Measurements from ENCODE around the gene KCNH1. TPM values are rescaled to one million over a fixed set of nuclear protein-coding genes. Genes with fewer than 3 reads are reported as not detected.

Gene KCNH1
- total RNA-seq, 2 donors from 2014 or later: 0.68 to 1.2 TPM

- Histone ChIP-seq H3K4me3 (no peak overlapping the region), H3K9me3 (no peaks in the 10 kb centered on the region), H3K27me3 (replicated peaks; ENCODE audit: insufficient read depth) (no peaks in the 10 kb centered on the region), H3K27ac (no peak overlapping the region), H3K36me3 (no peaks in the 10 kb centered on the region), H3K4me1 (replicated peaks) (no peaks in the 10 kb centered on the region)
- DNase-seq (ENCODE audit: low spot score): no peak
- WGBS: 65% methylated on average over 4 of the region's 4 CpGs
- TF ChIP-seq POLR2A (IDR thresholded peaks at IDR 0.05) (no peak), POLR2AphosphoS5 (IDR thresholded peaks at IDR 0.05) (no peak), CTCF (IDR thresholded peaks at IDR 0.05) (no peak)
- intact Hi-C loops (cut with DNase I): no loop called here
Observed at GRCh38 chr1:211127166-211127565, 6.8 kb downstream of the KCNH1 start.

- Histone ChIP-seq H3K9me3 (no peaks in the 10 kb centered on the region), H3K27ac (no peak overlapping the region), H3K4me3 (no peak overlapping the region), H3K27me3 (replicated peaks; ENCODE audit: insufficient read depth) (no peaks in the 10 kb centered on the region), H3K4me1 (replicated peaks) (no peaks in the 10 kb centered on the region), H3K36me3 (no peaks in the 10 kb centered on the region)
- TF ChIP-seq POLR2A (IDR thresholded peaks at IDR 0.05) (no peak), POLR2AphosphoS5 (IDR thresholded peaks at IDR 0.05) (no peak), CTCF (IDR thresholded peaks at IDR 0.05) (no peak)
- 68% methylated on average over 2 of the region's 2 CpGs for WGBS
- intact Hi-C loops (cut with DNase I): no loop called here
- DNase-seq (ENCODE audit: low spot score): no peak
Observed at GRCh38 chr1:211126622-211127021, 7.3 kb downstream of the KCNH1 start.

DNA sequence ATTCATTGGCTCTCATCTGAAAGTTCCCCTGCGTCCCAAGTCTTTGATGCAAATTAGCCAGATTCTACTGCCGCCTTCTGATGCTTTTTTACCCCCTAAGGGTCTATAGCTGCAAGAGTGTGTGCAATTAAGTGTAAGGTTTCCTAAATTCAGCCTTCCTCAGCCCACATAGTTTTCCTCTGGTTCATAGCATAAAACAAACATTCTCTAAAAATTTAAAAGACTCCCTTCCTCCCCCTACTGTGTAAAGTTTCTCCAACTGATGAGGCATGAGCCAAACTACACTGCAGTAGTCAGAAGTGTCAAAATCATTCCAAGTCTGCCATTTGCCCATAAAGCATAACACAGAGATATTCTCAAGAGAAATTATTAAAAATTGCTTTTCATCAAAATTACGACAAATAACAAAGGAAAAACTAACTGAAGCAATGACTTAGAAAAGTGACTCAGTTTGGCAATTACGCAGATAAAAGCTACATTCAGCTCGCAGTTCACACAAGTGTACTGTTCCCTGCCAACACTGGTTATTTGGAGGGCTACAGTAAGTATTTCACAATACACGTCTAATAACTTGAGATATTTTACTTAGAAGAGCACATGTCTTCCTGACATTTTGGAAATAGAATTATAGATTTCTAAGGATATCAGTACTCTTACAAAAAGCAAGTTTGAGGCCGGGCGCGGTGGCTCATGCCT lies 15.4 kb downstream of the KCNH1 start:
- Histone ChIP-seq H3K9me3 (no peaks in the 10 kb centered on the region), H3K4me3 (no peak overlapping the region), H3K4me1 (replicated peaks) (no peaks in the 10 kb centered on the region), H3K27me3 (replicated peaks; ENCODE audit: insufficient read depth) (no peaks in the 10 kb centered on the region), H3K36me3 (no peaks in the 10 kb centered on the region), H3K27ac (no peak overlapping the region)
- WGBS: 83% methylated on average over 9 of the region's 9 CpGs
- TF ChIP-seq POLR2A (IDR thresholded peaks at IDR 0.05) (no peak), CTCF (IDR thresholded peaks at IDR 0.05) (no peak), POLR2AphosphoS5 (IDR thresholded peaks at IDR 0.05) (no peak)
- intact Hi-C loops (cut with DNase I): no loop called here
- DNase-seq (ENCODE audit: low spot score): no peak

- intact Hi-C loops (cut with DNase I): no loop called here
- TF ChIP-seq POLR2AphosphoS5 (IDR thresholded peaks at IDR 0.05) (no peak), POLR2A (IDR thresholded peaks at IDR 0.05) (no peak), CTCF (IDR thresholded peaks at IDR 0.05) (no peak)
- WGBS: 35% methylated on average over 6 of the region's 6 CpGs
Observed at GRCh38 chr1:211114446-211114845, 19.5 kb downstream of the KCNH1 start.

DNA sequence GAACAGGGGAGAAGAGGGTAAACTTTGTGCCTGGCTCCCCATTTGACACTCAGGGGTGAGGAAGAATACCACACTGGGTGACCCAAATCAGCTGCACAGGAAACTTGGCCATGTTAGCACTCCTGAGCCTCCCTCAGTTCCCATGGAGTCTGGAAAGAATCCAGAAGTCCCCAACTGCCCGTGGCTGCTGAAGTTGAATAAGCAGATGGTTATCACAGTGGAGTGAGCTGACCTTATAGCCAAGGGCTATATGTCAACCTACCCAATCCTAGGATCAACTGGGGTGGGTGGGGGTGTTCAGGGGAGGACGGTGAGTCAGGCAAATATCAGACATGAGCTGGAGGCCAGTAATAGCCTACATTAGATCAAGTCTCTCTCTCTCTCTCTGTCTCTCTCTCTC lies 20.4 kb downstream of the KCNH1 start:
- 55% methylated on average over 2 of the region's 2 CpGs for WGBS
- DNase-seq (ENCODE audit: low spot score): no peak
- TF ChIP-seq POLR2AphosphoS5 (IDR thresholded peaks at IDR 0.05) (no peak), POLR2A (IDR thresholded peaks at IDR 0.05) (no peak), CTCF (IDR thresholded peaks at IDR 0.05) (no peak)
- Histone ChIP-seq H3K36me3 (no peaks in the 10 kb centered on the region), H3K4me1 (replicated peaks) (no peaks in the 10 kb centered on the region), H3K9me3 (no peaks in the 10 kb centered on the region), H3K27me3 (replicated peaks; ENCODE audit: insufficient read depth) (no peaks in the 10 kb centered on the region), H3K4me3 (no peak overlapping the region), H3K27ac (no peak overlapping the region)
- intact Hi-C loops (cut with DNase I): no loop called here

More at GRCh38 chr1:211114446-211114845, 19.5 kb downstream of the KCNH1 start:
- Histone ChIP-seq H3K4me1 (replicated peaks) (no peaks in the 10 kb centered on the region), H3K36me3 (no peaks in the 10 kb centered on the region), H3K27ac (no peak overlapping the region), H3K27me3 (replicated peaks; ENCODE audit: insufficient read depth) (no peaks in the 10 kb centered on the region), H3K4me3 (no peak overlapping the region), H3K9me3 (no peaks in the 10 kb centered on the region)
- DNase-seq (ENCODE audit: low spot score): no peak

All from prostate gland (tissue), 2 donors.